B cell (primary cell): ENCODE measurements around the gene CTLA4. TPM values are rescaled to one million over a fixed set of nuclear protein-coding genes. Genes with fewer than 3 reads are reported as not detected.

Experiments used
- ATAC-seq: fragments of 200-7000 bp; cut with Tn5 transposase; one replicate; pipeline ENCODE4 v1.10.0; 2021; ENCODE audit warnings: low read depth, mild to moderate bottlenecking, moderate number of reproducible peaks, moderate library complexity
- CTCF ChIA-PET: fragments of 350-600 bp; sonication (Branson Sonifier 250); formaldehyde crosslinking; loops from one replicate; lab custom pipeline; 2021; ENCODE audit warnings: antibody characterized with exemption, inconsistent platforms; lab: Charles Lee
- POLR2A ChIA-PET: fragments of 350-600 bp; sonication (Branson Sonifier 250); formaldehyde crosslinking; loops from one replicate; lab custom pipeline; 2021; ENCODE audit warnings: antibody characterized with exemption; lab: Charles Lee
- DNase-seq: peaks from one replicate; pipeline ENCODE4 v3.0.0; 2013
- H2AFZ ChIP-seq: 2 replicates; pipeline ENCODE4 v1.6.1; 2012; ENCODE audit warnings: mild to moderate bottlenecking, low read depth, low read length; ENCODE audit not compliant: insufficient read depth, poor library complexity, severe bottlenecking
- H3K27ac ChIP-seq, 2 donors: 1 replicate in 1 of 2; 2 replicates in 1 of 2; pipeline ENCODE4 v1.5.1; 2012 to 2013; ENCODE audit warnings: low read length in 2 of 2, mild to moderate bottlenecking in 2 of 2, moderate library complexity in 1 of 2
- H3K27me3 ChIP-seq, 4 experiments: fragments of 200-600 bp in 1 of 4; sonication (generic) in 1 of 4; replicated peaks in 1 of 4; 1 replicate in 2 of 4; 2 replicates in 2 of 4; pipeline versions ENCODE4 v1.6.1 to v1.7.0; 2013 to 2016; ENCODE audit warnings: low read length in 3 of 4, mild to moderate bottlenecking in 2 of 4, mixed read lengths in 1 of 4, moderate library complexity in 1 of 4; ENCODE audit not compliant: insufficient read depth in 4 of 4, control insufficient read depth in 3 of 4; ENCODE audit errors: control extremely low read depth in 1 of 4
- H3K36me3 ChIP-seq, 2 experiments: replicated peaks in 1 of 2; 1 replicate in 1 of 2; 2 replicates in 1 of 2; pipeline versions ENCODE4 v1.6.1 to v1.7.1; 2013; ENCODE audit warnings: low read length in 1 of 2; ENCODE audit not compliant: insufficient read depth in 2 of 2, control insufficient read depth in 1 of 2; ENCODE audit errors: control extremely low read depth in 1 of 2, extremely low read depth in 1 of 2
- H3K4me1 ChIP-seq, 2 donors: fragments of 200-600 bp in 1 of 2; sonication (generic) in 1 of 2; 1 replicate in 1 of 2; 2 replicates in 1 of 2; pipeline versions ENCODE4 v1.5.1 to v1.6.1; 2013 to 2017; ENCODE audit warnings: low read length in 2 of 2; ENCODE audit not compliant: control insufficient read depth in 2 of 2, insufficient read depth in 2 of 2
- H3K4me2 ChIP-seq: replicated peaks from 2 replicates; pipeline ENCODE3; 2012; ENCODE audit warnings: mild to moderate bottlenecking, low read depth, low read length; ENCODE audit not compliant: poor library complexity, severe bottlenecking
- H3K4me3 ChIP-seq, 5 experiments: fragments of 200-600 bp in 1 of 5; sonication (generic) in 1 of 5; 1 replicate in 3 of 5; 2 replicates in 2 of 5; pipeline versions ENCODE4 v1.5.1 to v1.7.0; 2011 to 2016; ENCODE audit warnings: low read length in 4 of 5, mild to moderate bottlenecking in 4 of 5, low read depth in 2 of 5, control low read depth in 1 of 5, moderate library complexity in 1 of 5; ENCODE audit not compliant: insufficient read depth in 1 of 5; ENCODE audit errors: control extremely low read depth in 1 of 5, extremely low read depth in 1 of 5
- H3K79me2 ChIP-seq: fragments of 200-600 bp; sonication (generic); one replicate; pipeline ENCODE4 v1.6.0; 2016; ENCODE audit warnings: low read length; ENCODE audit not compliant: control insufficient read depth, insufficient read depth
- H3K9ac ChIP-seq: fragments of 200-600 bp; sonication (generic); 2 replicates; pipeline ENCODE4 v1.6.1; 2017; ENCODE audit warnings: mild to moderate bottlenecking, low read length, moderate library complexity
- H3K9me3 ChIP-seq, 3 donors: one replicate each; pipeline versions ENCODE4 v1.6.1 to v1.7.1; 2013; ENCODE audit warnings: low read length in 2 of 3; ENCODE audit not compliant: control insufficient read depth in 2 of 3, insufficient read depth in 1 of 3; ENCODE audit errors: control extremely low read depth in 1 of 3
- H4K20me1 ChIP-seq: 2 replicates; pipeline ENCODE4 v1.6.0; 2012; ENCODE audit warnings: mild to moderate bottlenecking, low read length; ENCODE audit not compliant: insufficient read depth, control insufficient read depth, poor library complexity, severe bottlenecking
- H3K27ac Mint-ChIP-seq: one replicate; pipeline ENCODE4 v1.8.0; 2021; ENCODE audit warnings: mixed read lengths
- H3K27me3 Mint-ChIP-seq: one replicate; pipeline ENCODE4 v1.8.0; 2021; ENCODE audit warnings: mixed read lengths
- H3K4me1 Mint-ChIP-seq: one replicate; pipeline ENCODE4 v1.8.0; 2021; ENCODE audit warnings: mixed read lengths
- H3K4me3 Mint-ChIP-seq: one replicate; pipeline ENCODE4 v1.8.0; 2021; ENCODE audit warnings: mixed read lengths
- H3K9me3 Mint-ChIP-seq: one replicate; pipeline ENCODE4 v1.8.0; 2022; ENCODE audit warnings: mixed read lengths; ENCODE audit not compliant: insufficient read depth
- CTCF ChIP-seq: fragments of 200-600 bp; IDR thresholded peaks from one replicate; pipeline ENCODE4 v1.8.0; 2022; ENCODE audit warnings: antibody characterized with exemption, mild to moderate bottlenecking
- EZH2 ChIP-seq: IDR thresholded peaks from 2 replicates; pipeline ENCODE4 v1.6.1; 2012; ENCODE audit warnings: borderline replicate concordance, low read depth, mild to moderate bottlenecking, moderate library complexity, low read length; ENCODE audit not compliant: insufficient read depth, poor library complexity, severe bottlenecking
- WGBS: methylation state at CpG from one replicate; pipeline ENCODE4 v1.1.5; 2013; ENCODE audit warnings: missing lambda C conversion rate; ENCODE audit not compliant: insufficient coverage; 5-methylcytosine and 5-hydroxymethylcytosine counted together
- intact Hi-C: fragments of 100-400 bp; cut with micrococcal nuclease; formaldehyde crosslinking; loops from one replicate; pipeline ENCODE4 v1.10.0; 2022
- polyA plus RNA-seq: library from polyadenylated mRNA; depleted of rRNA; stranded (reverse); fragments of >200 nt; gene quantifications from 2 replicates; pipeline ENCODE4 v1.2.3, GENCODE V29; 2012
- total RNA-seq, 2 donors: library from RNA; stranded (reverse); fragments of 120-200 nt in 1 of 2; gene quantifications; 1 replicate in 1 of 2; 2 replicates in 1 of 2; pipeline versions ENCODE4 v1.2.3 to v1.2.4, GENCODE V29; 2013 to 2022

CTLA4 gene
- total and polyA plus RNA-seq, 2 donors (not counting 1 experiment from before 2014, with no cell fraction given), result 0.30 TPM; not detected in 1

DNA sequence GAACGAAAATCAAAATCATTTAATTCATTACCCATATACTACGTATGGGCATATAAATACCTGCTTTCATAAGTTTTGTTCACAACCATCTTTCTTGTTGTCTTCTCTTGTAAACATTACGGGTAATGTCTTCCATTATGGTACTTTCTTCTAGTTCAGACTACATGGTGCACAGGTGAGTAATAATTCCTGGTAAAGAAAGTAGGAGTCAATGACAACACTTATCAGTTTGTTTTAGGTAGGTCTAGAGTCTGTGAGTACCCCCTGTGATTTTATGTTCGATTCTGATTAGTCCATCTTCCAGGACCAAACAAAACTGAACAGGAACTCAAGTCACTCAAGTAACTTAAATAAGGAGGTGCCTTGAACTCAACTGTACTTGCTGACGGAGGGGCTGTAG is 25.2 kb upstream of the CTLA4 start:
- H3K27ac Mint-ChIP-seq, result no peak overlapping the region
- POLR2A ChIA-PET, result no interaction called here
- CTCF ChIA-PET, result no interaction called here

More for the DNA sequence above, 25.2 kb upstream of the CTLA4 start:
- no peak overlapping the region for H3K9ac ChIP-seq
- Mint-ChIP-seq H3K4me3 (no peak overlapping the region), H3K27me3 (peaks cover 47% of the 10 kb centered on the region), H3K9me3 (no peaks in the 10 kb centered on the region), H3K4me1 (no peaks in the 10 kb centered on the region)
- ATAC-seq (no peak), DNase-seq (no peak)
- WGBS, result no CpG with 5 or more reads among the region's 5 CpGs
- H4K20me1 ChIP-seq, result no peaks in the 10 kb centered on the region
- no peak overlapping the region for H3K27ac ChIP-seq
- intact Hi-C loops, result no loop called here
- no peaks in the 10 kb centered on the region for H3K79me2 ChIP-seq
- H3K4me1 ChIP-seq, result no peaks in the 10 kb centered on the region
- peaks cover 0 to 7% (median 5%) of the 10 kb centered on the region in 4 experiments for H3K27me3 ChIP-seq
- H3K9me3 ChIP-seq, result no peaks in the 10 kb centered on the region
- H3K4me2 ChIP-seq, result no peak overlapping the region
- no peaks in the 10 kb centered on the region for H3K36me3 ChIP-seq
- no peak for TF ChIP-seq CTCF
- no peak for TF ChIP-seq EZH2
- no peak overlapping the region for H2AFZ ChIP-seq
- H3K4me3 ChIP-seq, result no peak overlapping the region
